Stimulated activated CD8-positive, alpha-beta memory T cell treated with anti-CD3 and anti-CD28 coated beads, Interleukin-15, amount 100 ng/mL, for 24 hours (primary cell): ENCODE measurements around the gene KCNMB2.

Experiments
- DNase-seq: peaks from one replicate; pipeline ENCODE4 v3.0.0-alpha.2; 2020; ENCODE audit warnings: low read depth

KCNMB2 gene

DNA sequence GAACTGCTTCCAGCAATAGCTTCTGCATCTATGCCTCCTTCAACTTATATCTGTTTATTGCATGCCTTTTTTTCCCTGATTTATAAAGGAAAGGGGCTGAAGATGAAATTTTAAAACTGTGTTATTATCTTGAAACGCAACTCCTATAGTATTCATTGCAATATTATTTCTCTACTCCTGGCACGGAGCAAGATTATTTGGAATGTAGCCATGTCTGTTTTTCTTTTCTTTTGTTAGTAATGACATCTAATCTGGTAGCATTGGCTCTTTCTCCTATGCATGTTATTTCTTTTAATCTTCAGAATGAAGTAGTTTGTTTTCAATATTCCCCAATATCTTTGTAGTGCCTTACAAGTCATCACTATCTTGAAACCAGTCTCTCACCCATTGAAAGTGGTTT is 33.6 kb downstream of the KCNMB2 start:
- no peak for DNase-seq

DNA sequence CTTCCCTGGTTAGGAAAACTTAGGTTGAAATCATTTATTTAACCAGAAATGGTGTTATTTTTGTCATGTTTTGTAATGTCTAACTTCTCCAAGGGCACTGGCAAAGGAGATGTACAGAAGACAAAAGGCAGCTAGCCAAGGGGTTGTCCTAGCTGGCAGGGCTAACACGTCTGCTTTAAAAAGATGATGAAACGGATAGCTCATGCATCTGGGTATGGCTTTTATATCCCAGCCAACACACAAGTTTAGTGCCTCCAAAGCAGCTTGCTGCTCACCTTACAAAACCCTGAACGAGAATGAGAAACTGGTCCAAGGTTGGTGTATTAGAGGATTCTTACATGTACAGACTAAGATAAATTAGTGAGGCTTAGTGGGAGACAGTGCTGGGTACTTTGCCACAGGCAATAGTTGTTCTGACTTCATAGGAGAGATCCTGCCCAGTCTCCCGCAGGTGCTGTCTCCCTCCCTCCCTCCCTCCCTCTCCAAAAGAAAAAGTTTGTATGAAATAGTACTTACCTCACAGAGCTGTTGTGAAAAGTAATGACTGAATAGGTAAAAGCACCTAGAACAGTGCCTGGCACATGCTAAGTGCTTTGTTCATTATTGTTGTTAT is 47.8 kb downstream of the KCNMB2 start:
- DNase-seq: no peak

- DNase-seq: no peak
Measured at GRCh38 chr3:178584722-178585380, 48.6 kb downstream of the KCNMB2 start.

GRCh38 chr3:178585454-178585853 is 49.2 kb downstream of the KCNMB2 start:
- no peak for DNase-seq

DNA sequence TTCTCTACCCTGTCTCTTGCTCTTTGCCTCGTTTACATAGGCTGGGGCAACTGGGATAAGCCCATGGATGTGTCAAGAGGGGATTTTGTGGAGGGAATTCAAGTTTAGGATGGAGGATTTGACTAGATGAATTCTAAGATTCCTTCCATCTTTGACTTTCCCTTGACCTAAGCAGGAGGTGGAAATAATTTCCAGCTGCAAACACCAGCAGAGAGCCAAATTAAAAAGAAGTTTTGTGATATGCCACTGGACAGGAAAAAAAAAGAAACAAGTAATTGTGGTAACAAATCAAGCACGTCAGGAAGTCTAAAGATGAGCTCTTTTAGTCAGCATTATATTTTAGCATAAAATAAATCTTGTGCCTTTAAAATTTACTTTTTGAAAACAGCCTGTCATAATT is 49.8 kb downstream of the KCNMB2 start:
- DNase-seq: no peak

DNA sequence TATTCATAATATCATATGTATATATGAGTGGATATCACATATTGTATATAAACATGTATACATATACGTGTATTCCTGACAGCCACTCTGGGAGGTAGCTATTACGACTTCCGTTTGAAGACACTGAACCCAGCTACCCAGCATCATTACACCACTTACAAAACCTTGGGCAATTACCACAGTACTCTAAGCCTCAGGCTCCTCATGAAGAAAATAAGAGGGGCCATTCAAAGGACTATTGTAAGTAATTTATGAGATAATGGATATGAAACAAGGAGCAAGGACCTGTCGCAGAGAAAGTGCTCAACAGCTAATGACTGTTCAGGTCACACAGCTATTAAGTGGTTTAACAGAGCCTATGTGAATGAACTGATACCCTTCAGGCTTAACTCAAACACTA is 52.4 kb downstream of the KCNMB2 start:
- no peak for DNase-seq

GRCh38 chr3:178593786-178594185 is 57.5 kb downstream of the KCNMB2 start:
- no peak for DNase-seq

GRCh38 chr3:178597371-178597770 is 61.1 kb downstream of the KCNMB2 start:
- no peak for DNase-seq

DNA sequence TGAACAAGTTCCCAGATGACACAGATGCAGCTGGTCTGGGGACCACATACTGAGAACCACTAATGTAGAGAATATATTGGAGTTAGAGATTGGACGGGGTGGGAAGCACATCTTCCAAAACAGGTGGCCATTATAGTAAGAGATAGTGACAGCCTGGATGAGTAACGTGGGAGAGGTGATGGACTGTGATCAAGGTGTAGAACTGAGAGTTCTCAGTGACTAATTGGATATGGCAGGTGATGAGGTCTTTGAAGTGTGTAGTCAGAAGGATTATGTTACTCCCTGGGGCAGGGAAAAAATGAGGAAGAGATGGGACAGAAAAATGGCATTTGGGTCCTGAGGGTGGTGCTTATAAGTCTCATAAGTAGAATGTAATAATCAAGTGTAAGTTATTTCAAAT is 66.6 kb downstream of the KCNMB2 start:
- DNase-seq: no peak

- DNase-seq: no peak
Measured at GRCh38 chr3:178603735-178604134, 67.5 kb downstream of the KCNMB2 start.

DNA sequence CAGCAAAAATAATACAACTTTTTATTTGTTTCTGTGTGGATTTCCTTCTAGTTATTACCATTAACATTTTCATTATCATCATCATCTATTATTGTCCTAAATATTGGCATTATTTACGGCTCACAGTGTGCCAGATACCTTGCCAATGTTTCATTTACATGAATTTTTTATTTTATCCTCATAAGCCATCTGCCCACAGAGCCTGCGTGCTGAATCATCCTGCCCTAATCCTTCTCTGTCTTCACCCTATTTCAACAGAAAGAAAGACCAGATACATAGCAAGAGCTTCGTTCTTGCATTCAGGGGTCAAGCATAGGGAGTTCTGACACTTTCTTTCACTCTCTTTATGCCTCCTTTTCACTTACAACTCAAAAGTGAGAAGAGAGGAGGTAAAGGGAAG is 82.0 kb downstream of the KCNMB2 start:
- no peak for DNase-seq

DNA sequence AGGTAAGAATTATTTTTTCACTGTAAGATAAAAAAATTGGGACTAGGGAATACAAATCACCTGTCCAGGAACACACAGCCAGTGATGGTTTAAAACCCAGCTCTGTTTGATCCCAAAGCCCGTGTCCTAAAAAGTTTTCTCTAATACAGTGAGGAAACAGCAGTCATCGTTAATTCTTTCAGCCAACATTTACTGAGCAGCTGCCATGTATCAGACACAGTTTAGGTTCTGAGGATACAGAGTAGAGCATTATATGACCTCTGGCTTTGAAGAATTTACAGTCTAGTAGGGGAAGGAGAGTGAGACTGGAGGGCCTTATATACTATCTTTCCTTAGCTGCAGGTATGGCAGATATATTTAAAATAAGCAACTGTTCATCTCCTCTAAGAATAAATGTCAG is 82.7 kb downstream of the KCNMB2 start:
- no peak for DNase-seq

- no peak for DNase-seq
Measured at GRCh38 chr3:178623666-178624255, 87.5 kb downstream of the KCNMB2 start.

- DNase-seq: no peak
Measured at GRCh38 chr3:178624276-178624675, 88.0 kb downstream of the KCNMB2 start.

- no peak for DNase-seq
Measured at GRCh38 chr3:178625053-178625600, 88.9 kb downstream of the KCNMB2 start.

DNA sequence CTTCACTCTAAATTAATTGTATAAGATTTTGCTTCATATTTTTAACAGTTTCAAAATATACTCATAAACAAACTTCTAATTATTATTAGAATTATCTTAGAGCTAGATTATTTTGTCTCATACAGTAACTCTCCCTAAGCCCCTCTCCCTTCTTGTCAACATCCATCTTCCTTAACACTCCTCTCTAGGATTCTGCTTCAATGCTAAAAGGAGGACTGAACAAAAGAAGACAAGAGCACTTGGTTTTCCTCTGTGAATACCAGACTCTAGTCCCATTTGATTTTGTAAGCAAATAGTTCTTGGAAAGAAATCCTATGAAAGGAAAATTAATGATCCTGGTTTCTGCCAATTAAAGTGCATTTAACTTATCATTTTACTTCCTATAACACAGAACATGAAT is 91.8 kb downstream of the KCNMB2 start:
- DNase-seq: no peak

DNA sequence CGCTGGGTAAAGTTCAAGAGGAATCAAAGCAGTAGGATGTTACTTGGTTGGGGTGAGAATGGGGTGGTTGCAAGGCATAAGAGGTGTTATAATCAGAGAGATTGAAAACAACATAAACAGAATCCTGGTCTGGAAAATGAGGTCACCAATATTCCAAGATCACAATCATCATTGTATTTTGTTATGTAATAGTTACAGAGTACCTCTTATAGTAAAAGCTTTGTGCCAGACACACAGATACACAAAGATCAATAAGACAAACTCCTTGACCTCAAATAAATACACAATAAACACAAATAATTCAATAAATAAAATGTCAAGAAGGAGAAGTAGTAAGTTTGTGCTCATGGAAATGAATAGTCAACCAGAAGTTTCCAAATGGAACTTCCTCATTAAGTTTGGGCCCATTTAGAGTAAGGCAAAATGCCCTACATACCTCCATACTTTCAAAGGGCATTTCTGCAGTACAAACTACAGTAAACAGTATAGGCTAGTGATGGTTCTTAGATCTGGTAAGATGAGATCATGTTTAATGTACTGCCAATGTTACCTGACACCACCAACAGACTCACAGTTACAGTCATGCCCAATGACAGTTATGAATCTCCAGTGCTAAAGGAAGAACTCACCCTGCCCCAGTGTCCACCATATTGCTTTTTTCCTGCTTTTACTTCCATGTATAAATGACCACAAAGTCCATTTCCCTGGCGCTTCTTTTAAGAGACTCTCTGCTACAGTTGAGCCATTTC is 93.4 kb downstream of the KCNMB2 start:
- DNase-seq: no peak

- DNase-seq: no peak
Measured at GRCh38 chr3:178631950-178632349, 95.7 kb downstream of the KCNMB2 start.

DNA sequence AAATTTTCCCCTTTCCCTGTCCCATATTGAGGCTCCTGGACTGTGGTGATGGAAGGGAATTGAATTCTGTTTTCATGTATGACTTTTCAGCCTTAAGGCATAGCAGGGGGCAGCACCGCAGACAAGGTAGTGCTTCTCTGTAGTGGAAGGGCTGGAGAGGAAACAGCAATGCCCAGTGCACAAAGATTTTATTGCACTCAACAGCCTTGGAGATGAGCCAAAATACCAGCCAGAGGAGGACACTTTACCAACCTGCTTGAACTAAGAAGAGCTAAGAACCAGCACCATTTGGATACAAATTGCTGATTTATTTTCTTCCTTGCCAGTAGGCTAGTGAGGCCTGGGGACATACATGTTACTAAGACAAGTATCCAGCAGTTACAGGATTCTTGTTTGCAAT is 98.7 kb downstream of the KCNMB2 start:
- no peak for DNase-seq

GRCh38 chr3:178637802-178638201 is 101.6 kb downstream of the KCNMB2 start:
- DNase-seq: no peak

DNA sequence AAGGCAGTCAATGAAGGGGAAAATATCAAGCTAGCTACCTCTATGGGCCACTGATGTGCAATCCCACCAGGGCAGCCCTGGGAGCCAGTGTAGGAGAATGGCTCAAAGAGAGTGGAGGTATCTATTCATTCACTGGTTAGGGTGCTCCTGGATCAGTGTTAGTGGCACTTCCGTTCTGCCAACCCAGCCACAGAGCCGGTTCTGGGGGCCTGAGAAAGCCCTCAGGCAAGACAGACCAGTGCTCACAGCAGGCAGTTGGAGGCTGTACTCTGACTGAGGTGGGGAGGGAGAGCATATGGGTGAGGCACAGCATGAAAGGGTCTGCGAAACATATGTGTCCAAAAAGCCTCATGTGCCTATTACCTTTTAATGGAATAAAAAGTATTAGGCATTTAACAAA is 109.3 kb downstream of the KCNMB2 start:
- DNase-seq: no peak

GRCh38 chr3:178646186-178646862 is 110.1 kb downstream of the KCNMB2 start:
- DNase-seq: no peak
